Activated CD4-positive, CD25-positive, alpha-beta regulatory T cell treated with anti-CD3 and anti-CD28 coated beads, Interleukin-2, amount 50 U/mL, for 16 hours (primary cell): Measurements from ENCODE around the gene GAREM1.

Source experiments
- DNase-seq: peaks from one replicate; pipeline ENCODE4 v3.0.0-alpha.2; 2020; ENCODE audit warnings: low read depth, low spot score

GAREM1 gene

GRCh38 chr18:32459361-32460101 lies 11.2 kb downstream of the GAREM1 start:
- DNase-seq: no peak

DNA sequence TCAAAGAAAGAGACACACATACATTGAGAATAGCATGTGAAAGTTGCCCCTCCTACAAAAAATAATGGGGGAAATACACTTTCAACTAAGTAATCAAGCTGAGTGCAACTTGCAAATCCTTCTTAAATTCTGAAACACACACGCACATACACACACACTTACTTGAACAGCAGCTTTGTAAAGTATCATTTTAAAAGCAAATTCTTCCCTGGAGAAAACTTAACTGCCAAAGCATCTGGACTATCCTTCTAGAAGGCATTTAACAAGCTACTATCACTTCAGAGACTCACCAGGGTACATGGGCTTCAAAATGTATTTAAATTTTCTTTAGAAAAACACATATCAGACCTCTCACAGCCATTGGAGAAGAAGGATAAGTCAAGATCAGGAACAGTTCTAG lies 15.3 kb downstream of the GAREM1 start:
- DNase-seq: no peak

DNA sequence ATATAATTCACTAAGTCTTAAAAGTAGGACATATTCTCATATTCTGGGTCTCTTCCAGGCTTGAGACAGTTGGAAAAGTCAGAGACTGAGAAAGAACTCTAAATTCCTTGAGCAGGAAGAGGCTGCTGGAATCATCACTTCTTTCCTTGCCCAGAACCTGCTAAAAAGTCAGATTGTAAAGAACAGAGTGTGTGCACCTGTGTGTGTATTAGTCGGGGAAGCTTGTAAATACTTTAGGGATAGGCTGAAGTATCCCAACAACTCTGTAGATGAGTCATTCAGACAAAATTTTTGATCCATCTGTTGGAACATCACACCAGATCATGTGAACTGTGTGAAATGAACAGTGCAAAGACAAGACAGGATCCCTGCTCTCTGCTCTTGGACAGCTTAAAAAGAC lies 16.1 kb downstream of the GAREM1 start:
- DNase-seq: no peak

- DNase-seq: no peak
These were observed 19.8 kb downstream of the GAREM1 start for GRCh38 chr18:32450874-32451273.

DNA sequence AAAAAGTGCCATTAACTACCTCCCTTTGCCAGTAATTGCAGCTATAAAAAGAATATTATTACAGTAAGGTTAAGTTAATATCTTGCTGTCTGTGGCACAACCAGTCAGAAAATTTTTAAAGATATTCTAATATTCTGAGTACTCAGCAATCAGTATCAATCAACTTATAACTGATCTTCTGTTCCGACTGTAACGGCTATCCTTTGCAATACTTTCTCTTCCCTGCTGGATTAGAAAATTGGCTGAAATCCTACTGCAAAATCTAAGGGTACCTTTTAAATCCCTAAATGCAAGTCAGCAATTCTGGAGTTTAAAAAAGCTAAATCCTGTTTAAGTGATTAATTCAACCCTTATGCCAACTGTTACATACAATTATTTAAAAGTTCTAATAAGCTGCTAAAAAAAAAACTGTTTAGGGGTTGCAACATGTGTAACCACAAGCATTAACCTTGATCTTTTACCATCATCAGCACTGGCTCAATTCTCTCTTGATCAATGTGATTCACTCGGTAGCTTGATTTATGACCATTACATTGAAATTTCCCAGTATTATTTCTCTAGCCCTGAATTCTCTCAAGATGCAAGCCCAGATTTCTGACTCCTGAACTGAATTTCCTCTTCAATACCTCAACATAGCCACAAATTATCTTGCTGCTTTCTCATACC lies 20.5 kb downstream of the GAREM1 start:
- DNase-seq: no peak

DNA sequence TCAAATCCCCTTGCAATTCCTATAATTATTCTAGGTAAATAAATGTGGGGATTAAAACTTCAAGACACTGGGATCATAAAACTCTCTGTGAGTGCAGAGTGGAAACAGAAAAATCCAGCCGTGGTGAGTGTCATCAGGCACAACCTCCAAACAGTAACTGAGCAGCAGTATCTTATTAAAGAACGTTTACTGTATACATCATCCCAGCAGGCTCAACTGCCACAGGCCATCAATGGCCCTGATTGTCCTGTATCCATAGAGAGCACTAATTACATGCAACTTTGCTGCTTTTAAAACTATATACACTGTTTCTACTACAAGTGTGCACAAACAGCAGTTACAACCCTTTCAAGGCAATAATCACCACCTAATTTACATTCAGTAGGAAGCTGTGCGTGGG lies 23.9 kb downstream of the GAREM1 start:
- DNase-seq: no peak

GRCh38 chr18:32445846-32446245 lies 24.8 kb downstream of the GAREM1 start:
- no peak for DNase-seq

DNA sequence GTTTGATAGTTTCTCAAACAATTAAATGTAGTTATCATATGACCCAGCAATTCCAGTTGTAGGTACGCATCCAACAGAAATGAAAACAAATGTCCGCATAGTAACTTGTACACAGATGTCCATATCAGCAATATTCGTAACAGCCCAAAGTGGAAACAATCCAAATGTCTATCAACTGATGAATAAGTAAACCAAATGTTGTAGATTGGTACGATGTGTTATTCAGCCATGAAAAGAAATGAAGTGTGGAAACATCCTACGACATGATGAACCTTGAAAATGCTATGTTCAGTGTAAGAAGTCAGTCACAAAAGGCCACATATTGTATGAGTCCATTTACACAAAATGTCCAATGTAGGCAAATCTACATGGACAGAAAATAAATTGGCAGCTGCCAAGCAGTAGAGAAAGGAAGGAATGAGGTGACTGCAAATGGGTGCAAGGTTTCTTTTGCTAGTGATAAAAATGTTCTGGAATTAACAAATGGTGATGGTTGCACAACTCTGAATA lies 26.9 kb downstream of the GAREM1 start:
- no peak for DNase-seq

DNA sequence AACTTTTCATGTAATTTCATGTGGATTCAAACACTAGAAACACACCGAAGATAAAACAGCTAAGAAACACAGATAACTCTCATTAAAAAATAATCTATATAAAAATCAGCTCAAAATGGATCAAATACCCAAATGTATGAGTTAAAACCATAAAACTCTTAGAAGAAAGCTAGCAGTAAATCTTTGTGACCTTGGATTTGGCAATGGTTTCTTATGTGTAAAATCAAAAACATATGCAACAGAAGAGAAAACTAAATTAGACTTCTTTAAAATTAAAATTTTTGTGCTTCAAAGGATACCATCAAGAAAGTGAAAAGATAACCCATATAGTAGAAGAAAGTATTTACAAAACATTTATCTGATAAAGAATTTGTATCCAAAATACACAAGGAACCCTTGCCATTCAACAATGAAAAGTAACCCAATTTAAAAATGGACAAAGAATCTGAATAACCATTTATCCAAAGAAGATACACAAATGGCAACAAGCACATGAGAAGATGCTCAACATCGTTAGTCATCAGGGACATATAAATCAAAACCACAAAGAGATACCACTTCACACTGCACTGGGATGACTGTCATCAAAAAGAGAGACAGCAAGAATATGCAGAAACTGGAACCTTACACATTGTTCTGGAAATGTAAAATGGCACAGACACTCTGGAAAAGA lies 27.5 kb downstream of the GAREM1 start:
- no peak for DNase-seq

DNA sequence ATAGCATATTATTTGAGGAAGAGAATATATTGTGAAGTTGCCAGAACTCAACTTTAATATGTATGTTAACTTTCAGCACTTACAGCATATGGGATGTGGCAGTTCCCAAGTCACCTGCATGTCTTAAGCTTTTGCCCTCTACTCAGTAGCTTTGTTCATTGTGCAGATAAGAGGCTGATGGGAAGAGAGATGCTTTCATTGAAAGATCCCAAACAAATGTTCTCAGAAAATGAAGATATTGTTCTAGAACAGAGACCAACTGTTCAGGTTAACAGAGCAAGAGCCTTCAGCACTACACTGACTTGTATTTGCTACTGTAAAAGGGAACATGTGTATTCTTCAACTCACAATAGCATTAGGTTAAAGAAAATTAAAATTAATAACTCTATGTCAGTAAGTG lies 28.1 kb downstream of the GAREM1 start:
- no peak for DNase-seq

DNA sequence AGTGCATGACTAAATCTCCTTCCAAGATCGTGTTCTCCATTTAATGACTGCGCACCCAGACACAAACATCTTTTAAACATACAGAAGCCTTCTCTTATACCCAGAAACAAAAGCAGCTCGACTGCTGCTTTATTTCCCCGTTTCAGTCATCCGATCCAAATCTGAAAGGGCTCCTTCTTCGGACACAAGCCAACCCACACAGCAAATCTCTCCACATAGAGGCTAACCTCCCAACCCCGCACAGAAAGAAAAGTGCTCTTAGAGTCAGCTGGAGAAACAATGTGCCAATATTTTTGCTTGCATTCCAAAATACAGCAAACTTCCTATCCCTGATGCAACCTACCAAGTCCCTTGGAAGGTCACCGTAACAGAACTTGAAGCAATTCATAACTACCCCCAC lies 29.1 kb downstream of the GAREM1 start:
- DNase-seq: no peak

DNA sequence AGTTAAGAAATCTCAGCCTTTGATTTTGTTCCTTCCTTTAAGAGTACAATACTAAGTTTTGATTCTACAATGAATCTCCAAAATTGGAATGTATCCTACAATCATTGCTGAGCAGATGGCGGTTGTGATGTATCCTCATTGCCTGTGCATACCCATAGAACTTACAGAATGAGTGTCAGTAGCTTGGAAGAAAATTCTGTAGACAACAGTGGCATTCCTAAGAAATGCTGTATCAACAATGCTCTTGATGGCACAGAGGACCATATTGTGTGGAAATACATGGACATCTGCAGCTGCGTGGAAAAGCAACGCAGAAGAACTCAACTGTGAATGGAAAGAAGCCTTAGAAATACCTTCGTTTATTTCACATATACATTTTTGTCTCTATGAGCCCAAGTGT lies 30.2 kb downstream of the GAREM1 start:
- DNase-seq: no peak

GRCh38 chr18:32439802-32440201 lies 30.9 kb downstream of the GAREM1 start:
- no peak for DNase-seq

DNA sequence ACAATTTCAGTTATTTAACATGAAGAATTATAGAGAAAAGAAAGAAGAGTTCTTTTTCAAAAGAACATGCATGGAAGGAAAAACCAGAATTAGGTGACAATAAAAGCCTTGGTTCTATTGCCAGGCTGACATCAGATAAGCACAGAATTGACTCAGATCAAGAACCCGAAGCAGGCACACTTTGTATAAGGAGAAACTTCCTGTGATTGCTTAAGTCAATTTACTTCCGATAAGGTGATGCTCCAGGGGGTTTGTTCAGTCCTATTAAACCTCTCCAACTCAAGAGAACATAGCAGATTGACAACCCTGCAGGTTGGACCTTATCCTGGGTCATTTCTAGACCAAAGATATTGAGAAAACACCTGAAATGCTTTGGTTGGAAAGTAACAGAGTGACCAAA lies 31.4 kb downstream of the GAREM1 start:
- DNase-seq: no peak

DNA sequence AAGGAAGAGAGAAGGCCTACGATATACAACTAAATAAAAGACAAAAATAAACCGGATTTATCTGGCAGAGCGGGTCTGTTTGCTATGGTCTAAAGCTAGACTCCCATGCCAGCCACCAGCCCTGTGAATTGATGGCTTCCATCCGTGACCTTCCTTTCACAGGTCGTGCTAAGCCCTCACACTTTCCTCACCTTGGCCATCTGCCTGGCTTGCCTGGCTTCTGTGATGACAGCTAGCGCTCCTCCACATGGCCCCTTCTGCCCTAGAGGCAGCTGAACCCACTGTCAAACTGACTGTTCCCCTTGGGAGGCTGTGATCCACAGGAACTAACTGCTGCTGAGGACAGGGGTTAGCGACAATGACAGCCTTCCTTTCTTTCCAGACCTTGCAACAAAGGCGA lies 32.5 kb downstream of the GAREM1 start:
- DNase-seq: no peak

DNA sequence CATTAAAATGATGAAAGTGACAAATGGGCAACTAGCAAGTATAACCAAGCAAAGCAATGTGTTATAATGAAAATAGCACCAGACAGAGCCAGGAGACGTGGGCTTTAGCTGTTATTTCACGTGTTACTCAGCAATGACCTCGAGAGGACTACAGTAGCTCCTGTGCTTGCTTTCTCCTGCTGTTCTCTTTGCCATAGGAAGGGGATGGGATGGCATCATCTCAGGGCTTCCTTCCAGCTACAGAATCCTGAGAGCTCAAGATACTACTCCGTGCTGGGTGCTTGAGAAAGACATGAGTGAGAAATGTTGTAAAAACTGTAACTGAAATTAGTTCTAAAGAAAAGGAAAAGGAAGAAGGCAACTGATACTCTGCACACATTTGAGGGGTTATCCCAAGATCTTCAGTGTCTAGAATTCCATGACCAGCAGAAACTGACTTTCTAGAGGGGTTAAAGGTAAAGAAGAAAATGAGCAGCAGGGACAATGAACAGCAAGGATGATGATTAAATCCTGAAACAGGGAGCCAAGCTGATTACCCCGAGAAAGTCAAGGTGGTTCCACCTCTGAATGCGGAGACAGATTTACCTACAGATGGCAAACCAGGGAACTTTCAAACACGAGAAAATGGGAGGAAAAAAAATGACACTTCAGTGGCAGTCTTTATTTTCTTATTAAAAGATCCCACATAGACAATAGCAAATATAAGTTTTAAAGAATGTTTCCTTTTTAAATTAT lies 33.4 kb downstream of the GAREM1 start:
- DNase-seq: no peak

GRCh38 chr18:32435631-32436500 lies 34.8 kb downstream of the GAREM1 start:
- no peak for DNase-seq

- no peak for DNase-seq
These were observed 38.9 kb downstream of the GAREM1 start for GRCh38 chr18:32431753-32432152.

- DNase-seq: no peak
These were observed 41.3 kb downstream of the GAREM1 start for GRCh38 chr18:32429402-32429801.

DNA sequence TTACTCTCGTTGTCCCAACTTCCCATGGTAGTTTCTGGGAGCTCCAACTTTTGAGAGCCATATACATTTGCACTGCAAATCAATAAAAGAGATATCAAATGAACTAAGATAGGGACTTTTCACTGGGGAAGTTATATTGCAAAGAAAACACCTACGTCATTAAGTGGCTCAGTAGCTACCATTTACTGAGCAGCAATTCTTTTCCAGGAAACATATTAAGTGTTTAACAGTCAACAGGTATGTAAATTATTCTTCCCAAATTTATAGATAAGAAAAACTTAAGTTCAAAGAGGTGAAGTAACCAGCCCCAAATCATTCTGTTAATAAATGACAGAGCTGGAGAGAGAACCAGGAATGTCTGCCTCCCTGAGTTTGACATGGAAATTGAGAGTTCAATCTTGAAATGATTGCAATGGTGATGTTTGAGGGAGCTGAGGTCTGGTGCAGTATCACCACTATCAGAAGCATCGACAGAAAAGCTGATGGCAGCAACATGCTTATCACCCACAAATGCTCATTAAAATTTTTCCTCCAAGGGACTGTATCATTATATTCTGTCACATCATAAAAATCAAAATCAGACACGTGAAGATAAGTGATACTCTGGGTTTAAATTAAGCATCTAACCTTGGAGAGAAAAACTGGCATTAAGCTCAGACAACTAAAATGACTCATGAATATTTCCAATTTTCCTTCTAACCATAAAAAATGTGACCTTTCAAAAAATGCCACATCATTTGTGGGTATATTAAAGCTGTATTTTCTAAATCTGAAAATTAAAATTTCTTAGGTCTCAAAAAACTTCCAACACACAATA lies 43.4 kb downstream of the GAREM1 start:
- no peak for DNase-seq
